ENCODE measurements around the gene ASIC2. TPM values are rescaled to one million over a fixed set of nuclear protein-coding genes. Genes with fewer than 3 reads are reported as not detected.

ASIC2 gene
- total and polyA plus RNA-seq, 2 experiments from 2014 or later, result not detected

- no peak for TF ChIP-seq CTCF (IDR thresholded peaks at IDR 0.05; ENCODE audit: low read depth, low read length)
- no peak overlapping the region for H3K27ac ChIP-seq
Observed at GRCh38 chr17:33099252-33099651, 193.8 kb downstream of the ASIC2 start.

GRCh38 chr17:33097411-33097810 lies 195.7 kb downstream of the ASIC2 start:
- no peaks in the 10 kb centered on the region for H3K27me3 ChIP-seq
- H3K4me3 ChIP-seq, result no peak overlapping the region
- no peak for TF ChIP-seq CTCF (IDR thresholded peaks at IDR 0.05; ENCODE audit: low read depth, low read length)
- H3K4me1 ChIP-seq (ENCODE audit: low read depth), result no peaks in the 10 kb centered on the region
- DNase-seq (ENCODE audit: low read depth in 1 of 2, low spot score in 1 of 2), result no peak
- no peaks in the 10 kb centered on the region for H3K9me3 ChIP-seq (ENCODE audit: low read depth)
- H3K27ac ChIP-seq, result no peak overlapping the region
- H3K36me3 ChIP-seq, result no peaks in the 10 kb centered on the region

More at GRCh38 chr17:33099252-33099651, 193.8 kb downstream of the ASIC2 start:
- no peaks in the 10 kb centered on the region for H3K9me3 ChIP-seq (ENCODE audit: low read depth)
- no peak overlapping the region for H3K4me3 ChIP-seq
- H3K4me1 ChIP-seq (ENCODE audit: low read depth), result no peaks in the 10 kb centered on the region
- no peaks in the 10 kb centered on the region for H3K36me3 ChIP-seq
- no peak for DNase-seq (ENCODE audit: low read depth in 1 of 2, low spot score in 1 of 2)
- H3K27me3 ChIP-seq, result no peaks in the 10 kb centered on the region

- no peak overlapping the region for H3K4me3 ChIP-seq
- peaks cover 2% of the 10 kb centered on the region for H3K27me3 ChIP-seq
- H3K36me3 ChIP-seq, result no peaks in the 10 kb centered on the region
- H3K4me1 ChIP-seq (ENCODE audit: low read depth), result no peaks in the 10 kb centered on the region
- H3K9me3 ChIP-seq (ENCODE audit: low read depth), result no peaks in the 10 kb centered on the region
- DNase-seq (ENCODE audit: low read depth in 1 of 2, low spot score in 1 of 2), result no peak
- no peak for TF ChIP-seq CTCF (IDR thresholded peaks at IDR 0.05; ENCODE audit: low read depth, low read length)
- no peak overlapping the region for H3K27ac ChIP-seq
Observed at GRCh38 chr17:33096161-33096560, 196.9 kb downstream of the ASIC2 start.

- DNase-seq (ENCODE audit: low read depth in 1 of 2, low spot score in 1 of 2), result no peak
Observed at GRCh38 chr17:33091271-33091670, 201.8 kb downstream of the ASIC2 start.

GRCh38 chr17:33090806-33091205 lies 202.3 kb downstream of the ASIC2 start:
- no peaks in the 10 kb centered on the region for H3K9me3 ChIP-seq (ENCODE audit: low read depth)
- peaks cover 12% of the 10 kb centered on the region for H3K27me3 ChIP-seq
- no peak for DNase-seq (ENCODE audit: low read depth in 1 of 2, low spot score in 1 of 2)
- no peaks in the 10 kb centered on the region for H3K36me3 ChIP-seq
- H3K27ac ChIP-seq, result no peak overlapping the region
- H3K4me3 ChIP-seq, result no peak overlapping the region
- no peak for TF ChIP-seq CTCF (IDR thresholded peaks at IDR 0.05; ENCODE audit: low read depth, low read length)
- H3K4me1 ChIP-seq (ENCODE audit: low read depth), result no peaks in the 10 kb centered on the region

More at GRCh38 chr17:33091271-33091670, 201.8 kb downstream of the ASIC2 start:
- no peak for TF ChIP-seq CTCF (IDR thresholded peaks at IDR 0.05; ENCODE audit: low read depth, low read length)
- Histone ChIP-seq H3K4me1 (ENCODE audit: low read depth) (no peaks in the 10 kb centered on the region), H3K27ac (no peak overlapping the region), H3K27me3 (peaks cover 8% of the 10 kb centered on the region), H3K36me3 (no peaks in the 10 kb centered on the region), H3K9me3 (ENCODE audit: low read depth) (no peaks in the 10 kb centered on the region), H3K4me3 (no peak overlapping the region)

GRCh38 chr17:33086878-33087277 lies 206.2 kb downstream of the ASIC2 start:
- H3K9me3 ChIP-seq (ENCODE audit: low read depth), result no peaks in the 10 kb centered on the region
- H3K4me1 ChIP-seq (ENCODE audit: low read depth), result no peaks in the 10 kb centered on the region
- H3K36me3 ChIP-seq, result no peaks in the 10 kb centered on the region
- no peak overlapping the region for H3K27ac ChIP-seq
- TF ChIP-seq CTCF (IDR thresholded peaks at IDR 0.05; ENCODE audit: low read depth, low read length), result no peak
- no peak for DNase-seq (ENCODE audit: low read depth in 1 of 2, low spot score in 1 of 2)
- no peak overlapping the region for H3K4me3 ChIP-seq
- H3K27me3 ChIP-seq, result peaks cover 14% of the 10 kb centered on the region

Measured in cardiac muscle cell (in vitro differentiated cells and primary cell).